ENCODE results near the gene PDCD5. TPM values are rescaled to one million over a fixed set of nuclear protein-coding genes. Genes with fewer than 3 reads are reported as not detected.
A peak's percentile ranks its signal among the peaks of the same experiment; 100 is the strongest.
"Not testable (repeated sequence)": the region's sequence is repeated elsewhere in the genome, so short reads cannot be mapped to it uniquely, and the experiment has no call there.

The PDCD5 gene
- total RNA-seq, 2 donors from 2014 or later, result 92.8 to 106 TPM

GRCh38 chr19:32580353-32580900 lies 563 bp upstream of the PDCD5 start:
- Histone ChIP-seq H3K27me3 (replicated peaks; ENCODE audit: insufficient read depth) (no peaks in the 10 kb centered on the region), H3K4me3 (peak overlapping the region; percentile 94 to 95), H3K9me3 (no peaks in the 10 kb centered on the region), H3K4me1 (replicated peaks) (no peaks in the 10 kb centered on the region), H3K36me3 (no peaks in the 10 kb centered on the region), H3K27ac (peak overlapping the region; percentile 76 to 77)
- DNase-seq (ENCODE audit: low spot score), result no peak
- WGBS, result 21% methylated on average over 22 of the region's 22 CpGs
- intact Hi-C loops (cut with DNase I), result no loop called here
- no peak for TF ChIP-seq POLR2A (IDR thresholded peaks at IDR 0.05)
- TF ChIP-seq POLR2AphosphoS5 (IDR thresholded peaks at IDR 0.05), result no peak
- TF ChIP-seq CTCF (IDR thresholded peaks at IDR 0.05), result no peak

- Histone ChIP-seq H3K27ac (peak overlapping the region; percentile 76 to 77), H3K4me1 (replicated peaks) (no peaks in the 10 kb centered on the region), H3K9me3 (no peaks in the 10 kb centered on the region), H3K4me3 (peak overlapping the region; percentile 94 to 95), H3K36me3 (no peaks in the 10 kb centered on the region), H3K27me3 (replicated peaks; ENCODE audit: insufficient read depth) (no peaks in the 10 kb centered on the region)
- 3% methylated on average over 27 of the region's 27 CpGs for WGBS
- intact Hi-C loops (cut with DNase I), result no loop called here
- DNase-seq (ENCODE audit: low spot score), result peak; percentile 11
- TF ChIP-seq POLR2AphosphoS5 (IDR thresholded peaks at IDR 0.05) (no peak), CTCF (IDR thresholded peaks at IDR 0.05) (no peak), POLR2A (IDR thresholded peaks at IDR 0.05) (no peak)
Observed at GRCh38 chr19:32581705-32582179, 752 bp downstream of the PDCD5 start.

GRCh38 chr19:32587747-32588504 lies 6.9 kb downstream of the PDCD5 start:
- H3K27ac ChIP-seq; intact Hi-C loops (cut with DNase I); DNase-seq (ENCODE audit: low spot score); H3K4me1 ChIP-seq (replicated peaks); H3K9me3 ChIP-seq; H3K27me3 ChIP-seq (replicated peaks; ENCODE audit: insufficient read depth); H3K4me3 ChIP-seq; H3K36me3 ChIP-seq: not testable (repeated sequence)
- 99% methylated on average over 6 of the region's 8 CpGs for WGBS

DNA sequence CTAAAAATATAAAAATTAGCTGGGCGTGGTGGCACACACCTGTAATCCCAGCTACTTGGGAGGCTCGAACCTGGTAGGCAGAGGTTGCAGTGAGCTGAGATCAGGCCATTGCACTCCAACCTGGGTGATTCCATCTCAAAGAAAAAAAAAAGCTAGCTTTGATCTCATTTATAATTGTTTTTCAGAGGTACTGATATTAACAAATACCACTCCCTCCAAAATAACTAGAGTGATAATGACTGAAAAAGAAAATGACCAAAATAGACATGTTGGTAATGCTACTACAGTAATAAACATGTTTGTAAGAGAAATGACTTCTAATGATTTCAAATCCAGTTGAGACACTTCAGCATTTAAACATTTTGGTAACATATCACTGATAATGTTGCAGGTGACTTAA lies 13.0 kb downstream of the PDCD5 start:
- no peak for DNase-seq (ENCODE audit: low spot score)

GRCh38 chr19:32595491-32595890 lies 14.5 kb downstream of the PDCD5 start:
- peaks cover 7% of the 10 kb centered on the region in 2 donors for H3K36me3 ChIP-seq
- no peak for DNase-seq (ENCODE audit: low spot score)
- no peaks in the 10 kb centered on the region for H3K27me3 ChIP-seq (replicated peaks; ENCODE audit: insufficient read depth)
- intact Hi-C loops (cut with DNase I), result no loop called here
- H3K9me3 ChIP-seq, result no peaks in the 10 kb centered on the region
- H3K4me3 ChIP-seq, result no peak overlapping the region
- WGBS, result 95% methylated on average over 6 of the region's 6 CpGs
- no peaks in the 10 kb centered on the region for H3K4me1 ChIP-seq (replicated peaks)
- no peak overlapping the region for H3K27ac ChIP-seq
- no peak for TF ChIP-seq POLR2A (IDR thresholded peaks at IDR 0.05)
- no peak for TF ChIP-seq POLR2AphosphoS5 (IDR thresholded peaks at IDR 0.05)
- no peak for TF ChIP-seq CTCF (IDR thresholded peaks at IDR 0.05)

More for the DNA sequence above, 13.0 kb downstream of the PDCD5 start:
- Histone ChIP-seq H3K4me3 (no peak overlapping the region), H3K9me3 (no peaks in the 10 kb centered on the region), H3K27ac (no peak overlapping the region), H3K4me1 (replicated peaks) (no peaks in the 10 kb centered on the region), H3K27me3 (replicated peaks; ENCODE audit: insufficient read depth) (no peaks in the 10 kb centered on the region), H3K36me3 (peaks cover 7% of the 10 kb centered on the region in 2 donors)
- WGBS, result 87% methylated on average over 2 of the region's 2 CpGs
- no peak for TF ChIP-seq POLR2AphosphoS5 (IDR thresholded peaks at IDR 0.05)
- no peak for TF ChIP-seq POLR2A (IDR thresholded peaks at IDR 0.05)
- no peak for TF ChIP-seq CTCF (IDR thresholded peaks at IDR 0.05)
- intact Hi-C loops (cut with DNase I), result no loop called here

Data from prostate gland (tissue), 2 donors.